COLO668 (cell line): ENCODE results near the gene MRPL57.
"Not testable (repeated sequence)": the region's sequence is repeated elsewhere in the genome, so short reads cannot be mapped to it uniquely, and the experiment has no call there.

Source experiments
- DNase-seq: peaks from one replicate; lab custom pipeline; 2025; ENCODE audit not compliant: unreplicated experiment; lab: John Stamatoyannopoulos, UW

Gene MRPL57

GRCh38 chr13:21194756-21195155, 18.3 kb downstream of the MRPL57 start:
- not testable (repeated sequence) for DNase-seq

GRCh38 chr13:21197606-21198225, 21.3 kb downstream of the MRPL57 start:
- DNase-seq, result not testable (repeated sequence)

GRCh38 chr13:21198391-21198790, 21.9 kb downstream of the MRPL57 start:
- DNase-seq, result not testable (repeated sequence)

GRCh38 chr13:21201456-21202190, 25.2 kb downstream of the MRPL57 start:
- DNase-seq, result not testable (repeated sequence)

- DNase-seq, result no peak
Observed at GRCh38 chr13:21202767-21203531, 26.5 kb downstream of the MRPL57 start.

GRCh38 chr13:21208652-21209154, 32.2 kb downstream of the MRPL57 start:
- DNase-seq, result no peak

- DNase-seq, result no peak
Observed at GRCh38 chr13:21212138-21212775, 35.8 kb downstream of the MRPL57 start.

GRCh38 chr13:21215419-21215818, 39.0 kb downstream of the MRPL57 start:
- DNase-seq, result not testable (repeated sequence)

GRCh38 chr13:21216332-21216731, 39.9 kb downstream of the MRPL57 start:
- no peak for DNase-seq

- DNase-seq, result no peak
Observed at GRCh38 chr13:21218351-21219035, 42.0 kb downstream of the MRPL57 start.

GRCh38 chr13:21219036-21219381, 42.6 kb downstream of the MRPL57 start:
- DNase-seq, result no peak

GRCh38 chr13:21219716-21220115, 43.3 kb downstream of the MRPL57 start:
- DNase-seq, result not testable (repeated sequence)

GRCh38 chr13:21221268-21221667, 44.8 kb downstream of the MRPL57 start:
- DNase-seq, result no peak

GRCh38 chr13:21225082-21225481, 48.6 kb downstream of the MRPL57 start:
- DNase-seq, result no peak

- DNase-seq, result no peak
Observed at GRCh38 chr13:21225841-21226581, 49.6 kb downstream of the MRPL57 start.

GRCh38 chr13:21227917-21228316, 51.5 kb downstream of the MRPL57 start:
- DNase-seq, result no peak
